Stimulated activated CD4-positive, alpha-beta T cell treated with anti-CD3 and anti-CD28 coated beads, Interleukin-12 subunit alpha, Interleukin-12 subunit beta, amount 100 ng/mL, for 4 hours (primary cell): Measurements from ENCODE around the gene DHRS12.

ENCODE experiments used
- DNase-seq: peaks from one replicate; pipeline ENCODE4 v3.0.0-alpha.2; 2020

Gene DHRS12

DNA sequence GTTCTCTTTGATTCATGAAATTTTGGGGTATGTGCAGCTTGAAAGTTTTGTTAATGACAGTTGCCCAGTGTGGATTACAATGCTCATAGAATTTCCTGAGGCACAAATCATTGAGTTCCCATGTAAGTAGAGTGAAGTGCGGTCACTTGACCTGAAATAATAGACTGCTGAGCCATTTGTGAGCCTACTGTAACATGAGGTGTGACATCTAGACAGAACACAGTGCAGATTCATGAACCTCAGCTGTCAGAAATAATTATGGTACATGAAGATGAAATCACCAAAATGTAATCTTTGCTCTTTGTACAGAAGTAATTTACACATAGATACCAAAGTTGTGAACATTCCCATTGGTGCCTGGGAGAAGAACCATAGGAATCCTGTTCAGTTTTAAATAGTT lies 84.6 kb downstream of the DHRS12 start:
- no peak for DNase-seq
